ENCODE results near the gene ITGA1. TPM values are rescaled to one million over a fixed set of nuclear protein-coding genes. Genes with fewer than 3 reads are reported as not detected.
"Not testable (repeated sequence)": the region's sequence is repeated elsewhere in the genome, so short reads cannot be mapped to it uniquely, and the experiment has no call there.

ITGA1 gene
- total RNA-seq, 1 donor from 2014 or later, result 42.7 TPM

GRCh38 chr5:52743970-52744369 lies 43.7 kb upstream of the ITGA1 start:
- no peak for TF ChIP-seq CTCF (IDR thresholded peaks at IDR 0.05)
- no peak for TF ChIP-seq POLR2A (IDR thresholded peaks at IDR 0.05)
- TF ChIP-seq POLR2AphosphoS5 (IDR thresholded peaks at IDR 0.05; ENCODE audit: insufficient read depth in 1 of 2, low read depth in 1 of 2), result no peak
- Histone ChIP-seq H3K9me3 (no peaks in the 10 kb centered on the region), H3K27me3 (no peaks in the 10 kb centered on the region), H3K36me3 (no peaks in the 10 kb centered on the region), H3K27ac (no peak overlapping the region), H3K4me3 (no peak overlapping the region), H3K4me1 (peaks cover 5% of the 10 kb centered on the region)
- intact Hi-C loops (cut with DNase I), result no loop called here
- no peak for DNase-seq (ENCODE audit: extremely low spot score in 2 of 2)

GRCh38 chr5:52744867-52745458 lies 42.8 kb upstream of the ITGA1 start:
- H3K27ac ChIP-seq; intact Hi-C loops (cut with DNase I); H3K36me3 ChIP-seq; H3K4me3 ChIP-seq; DNase-seq (ENCODE audit: extremely low spot score in 2 of 2); H3K9me3 ChIP-seq; H3K27me3 ChIP-seq; H3K4me1 ChIP-seq: not testable (repeated sequence)

- intact Hi-C loops (cut with DNase I), result no loop called here
- DNase-seq (ENCODE audit: extremely low spot score in 2 of 2), result no peak
- no peak overlapping the region for H3K4me3 ChIP-seq
- H3K27ac ChIP-seq, result no peak overlapping the region
- H3K36me3 ChIP-seq, result no peaks in the 10 kb centered on the region
- peaks cover 5% of the 10 kb centered on the region for H3K4me1 ChIP-seq
- H3K27me3 ChIP-seq, result no peaks in the 10 kb centered on the region
- TF ChIP-seq POLR2A (IDR thresholded peaks at IDR 0.05), result no peak
- TF ChIP-seq CTCF (IDR thresholded peaks at IDR 0.05), result no peak
- no peak for TF ChIP-seq POLR2AphosphoS5 (IDR thresholded peaks at IDR 0.05; ENCODE audit: insufficient read depth in 1 of 2, low read depth in 1 of 2)
- no peaks in the 10 kb centered on the region for H3K9me3 ChIP-seq
Measured at GRCh38 chr5:52746539-52746938, 41.2 kb upstream of the ITGA1 start.

GRCh38 chr5:52748590-52748989 lies 39.1 kb upstream of the ITGA1 start:
- no peak for TF ChIP-seq CTCF (IDR thresholded peaks at IDR 0.05)
- no peak for TF ChIP-seq POLR2AphosphoS5 (IDR thresholded peaks at IDR 0.05; ENCODE audit: insufficient read depth in 1 of 2, low read depth in 1 of 2)
- no peak for TF ChIP-seq POLR2A (IDR thresholded peaks at IDR 0.05)
- no peak overlapping the region for H3K4me3 ChIP-seq
- H3K4me1 ChIP-seq, result peaks cover 5% of the 10 kb centered on the region
- DNase-seq (ENCODE audit: extremely low spot score in 2 of 2), result no peak
- intact Hi-C loops (cut with DNase I), result no loop called here
- H3K27me3 ChIP-seq, result no peaks in the 10 kb centered on the region
- H3K27ac ChIP-seq, result no peak overlapping the region
- no peaks in the 10 kb centered on the region for H3K36me3 ChIP-seq
- H3K9me3 ChIP-seq, result no peaks in the 10 kb centered on the region

GRCh38 chr5:52749666-52750065 lies 38.0 kb upstream of the ITGA1 start:
- no peak overlapping the region for H3K4me3 ChIP-seq
- intact Hi-C loops (cut with DNase I), result no loop called here
- no peaks in the 10 kb centered on the region for H3K27me3 ChIP-seq
- no peak overlapping the region for H3K27ac ChIP-seq
- no peak for DNase-seq (ENCODE audit: extremely low spot score in 2 of 2)
- TF ChIP-seq POLR2A (IDR thresholded peaks at IDR 0.05) (no peak), POLR2AphosphoS5 (IDR thresholded peaks at IDR 0.05; ENCODE audit: insufficient read depth in 1 of 2, low read depth in 1 of 2) (no peak), CTCF (IDR thresholded peaks at IDR 0.05) (no peak)
- no peaks in the 10 kb centered on the region for H3K9me3 ChIP-seq
- no peaks in the 10 kb centered on the region for H3K36me3 ChIP-seq
- H3K4me1 ChIP-seq, result no peaks in the 10 kb centered on the region

Measured in vagina (tissue), 2 donors.